SK-N-MC (cell line): ENCODE data around the gene IMMP2L.

Experiments used
- DNase-seq: peaks from one replicate; pipeline ENCODE4 v3.0.0-alpha.2; 2011; ENCODE audit warnings: low read depth, low spot score
- H3K27ac ChIP-seq: fragments of 200-600 bp; sonication (generic); 2 replicates; pipeline ENCODE4 v1.5.1; 2016; ENCODE audit warnings: mixed run types
- H3K36me3 ChIP-seq: fragments of 200-600 bp; sonication (generic); 2 replicates; pipeline ENCODE4 v1.6.1; 2017; ENCODE audit warnings: antibody characterized with exemption, low read length, mixed read lengths; ENCODE audit not compliant: insufficient read depth
- H3K4me3 ChIP-seq: fragments of 200-600 bp; sonication (generic); 2 replicates; pipeline ENCODE4 v1.5.1; 2016
- H3K9ac ChIP-seq: fragments of 200-600 bp; sonication (generic); 2 replicates; pipeline ENCODE4 v1.8.0; 2017; ENCODE audit warnings: mixed run types, mixed read lengths; ENCODE audit not compliant: insufficient read length
- H3K9me3 ChIP-seq: fragments of 200-600 bp; sonication (generic); 2 replicates; pipeline ENCODE4 v1.6.1; 2017; ENCODE audit warnings: low read depth, mild to moderate bottlenecking, antibody characterized with exemption, low read length, moderate library complexity, mixed read lengths
- EZH2 ChIP-seq: fragments of 200-600 bp; sonication (generic); IDR thresholded peaks from one replicate; pipeline ENCODE4 v1.6.1; 2017; ENCODE audit warnings: antibody characterized with exemption
- FOXP2 ChIP-seq: optimal IDR thresholded peaks from 2 replicates; pipeline ENCODE3; 2011; ENCODE audit warnings: mild to moderate bottlenecking, moderate library complexity; ENCODE audit not compliant: insufficient read depth; ENCODE audit errors: extremely low read length, control extremely low read depth
- POLR2AphosphoS5 ChIP-seq: IDR thresholded peaks from 2 replicates; pipeline ENCODE4 v1.6.1; 2012; ENCODE audit warnings: mild to moderate bottlenecking, low read depth, low read length, borderline replicate concordance

The IMMP2L gene

DNA sequence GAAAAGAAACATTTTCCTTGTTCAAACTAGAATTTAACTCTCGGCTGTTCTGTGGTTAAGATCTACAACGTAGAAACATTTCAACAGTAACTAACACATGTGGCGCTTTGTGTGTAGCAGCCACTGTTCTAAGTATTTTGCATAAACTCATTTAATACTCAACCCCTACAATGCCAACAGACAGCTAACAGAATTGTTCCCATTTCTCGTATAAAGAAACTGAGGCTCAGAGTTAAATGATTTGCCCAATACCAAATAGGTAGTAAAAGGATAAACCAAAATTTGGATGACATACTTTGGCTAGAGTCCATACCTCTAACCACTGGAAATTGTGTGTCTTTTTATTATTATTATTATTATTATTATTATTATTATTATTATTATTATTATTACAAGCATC lies 543.8 kb downstream of the IMMP2L start:
- no peaks in the 10 kb centered on the region for H3K36me3 ChIP-seq
- no peaks in the 10 kb centered on the region for H3K9me3 ChIP-seq
- H3K4me3 ChIP-seq = no peak overlapping the region
- DNase-seq = no peak
- H3K27ac ChIP-seq = no peak overlapping the region
- H3K9ac ChIP-seq = no peak overlapping the region
- TF ChIP-seq EZH2 (no peak), POLR2AphosphoS5 (no peak), FOXP2 (no peak)

DNA sequence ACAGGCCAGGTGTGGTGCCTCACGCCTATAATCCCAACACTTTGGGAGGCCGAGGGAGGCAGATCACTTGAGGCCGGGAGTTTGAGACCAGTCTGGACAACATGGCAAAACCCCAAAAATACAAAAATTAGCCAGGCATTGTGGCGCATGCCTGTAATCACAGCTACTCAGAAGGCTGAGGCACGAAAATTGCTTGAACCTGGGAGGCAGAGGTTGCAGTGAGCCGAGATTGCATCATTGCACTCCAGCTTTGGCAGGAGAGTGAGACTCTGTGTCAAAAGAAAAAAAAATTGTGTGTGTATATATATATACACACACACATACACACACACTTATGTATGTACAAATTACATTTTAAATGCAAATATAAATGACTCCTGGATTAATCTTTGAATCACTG lies 548.2 kb downstream of the IMMP2L start:
- Histone ChIP-seq H3K9me3 (no peaks in the 10 kb centered on the region), H3K27ac (no peak overlapping the region), H3K4me3 (no peak overlapping the region), H3K36me3 (no peaks in the 10 kb centered on the region), H3K9ac (no peak overlapping the region)
- DNase-seq = no peak
- TF ChIP-seq EZH2 = no peak
- TF ChIP-seq FOXP2 = no peak
- no peak for TF ChIP-seq POLR2AphosphoS5

DNA sequence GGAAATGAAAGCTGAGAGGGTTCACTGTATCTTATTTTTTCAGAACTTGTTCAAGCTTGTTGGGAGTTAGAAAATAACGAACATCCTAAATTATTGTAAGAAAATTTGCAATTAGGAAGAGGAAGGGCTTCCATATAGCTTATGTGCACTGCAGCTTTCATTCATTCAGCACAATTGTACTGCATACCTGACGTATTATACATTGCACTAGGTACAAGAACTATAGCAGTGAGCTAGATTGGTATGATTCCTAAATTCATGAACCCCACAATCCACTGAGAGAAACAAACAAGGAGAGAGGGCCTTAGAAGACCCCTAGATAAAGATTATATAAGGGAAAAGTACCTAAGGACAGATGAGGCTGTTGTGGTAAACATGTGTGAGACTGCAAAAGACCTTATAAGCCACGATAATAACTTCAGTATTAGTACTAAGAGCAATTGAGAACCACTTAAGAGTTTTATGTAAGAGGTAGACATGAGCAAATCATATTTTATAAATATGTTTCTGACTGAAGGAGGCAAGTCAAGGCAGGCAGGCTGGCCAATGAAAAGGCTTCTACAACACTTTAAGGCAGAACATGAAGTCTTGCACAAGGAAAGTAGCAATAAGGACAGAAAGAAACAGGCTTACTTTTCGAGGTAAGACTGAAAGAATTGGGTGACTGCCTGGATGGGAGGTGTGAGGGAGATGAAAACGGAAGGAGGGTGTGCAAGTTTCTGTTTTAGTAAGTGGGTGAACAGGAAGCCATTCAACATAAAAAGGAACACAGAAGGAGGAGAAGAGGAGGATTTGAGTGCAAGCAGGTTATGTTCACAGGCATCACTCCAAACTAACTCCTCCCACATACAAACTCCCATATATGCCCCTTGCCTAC lies 549.3 kb downstream of the IMMP2L start:
- H3K4me3 ChIP-seq = no peak overlapping the region
- no peak for DNase-seq
- TF ChIP-seq EZH2 = no peak
- no peak for TF ChIP-seq POLR2AphosphoS5
- TF ChIP-seq FOXP2 = no peak
- H3K27ac ChIP-seq = no peak overlapping the region
- no peaks in the 10 kb centered on the region for H3K36me3 ChIP-seq
- H3K9ac ChIP-seq = no peak overlapping the region
- H3K9me3 ChIP-seq = no peaks in the 10 kb centered on the region

DNA sequence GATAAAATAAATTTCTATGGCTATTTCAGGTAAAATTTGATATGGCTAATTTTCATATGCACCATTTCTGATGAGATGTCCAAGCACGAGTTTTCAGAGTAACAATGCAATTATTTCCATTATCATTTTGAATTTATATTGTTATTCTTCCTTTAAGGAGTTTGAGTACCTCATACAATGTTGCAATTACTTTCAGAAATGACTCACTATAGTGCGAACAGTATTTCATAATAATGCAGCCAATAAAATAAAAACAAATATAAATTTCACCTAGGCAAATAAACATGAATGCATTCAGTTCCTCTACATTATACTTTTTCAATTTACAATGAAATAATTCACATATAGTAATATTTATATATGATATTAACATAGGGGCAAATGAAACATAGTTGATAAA lies 550.1 kb downstream of the IMMP2L start:
- DNase-seq = no peak

DNA sequence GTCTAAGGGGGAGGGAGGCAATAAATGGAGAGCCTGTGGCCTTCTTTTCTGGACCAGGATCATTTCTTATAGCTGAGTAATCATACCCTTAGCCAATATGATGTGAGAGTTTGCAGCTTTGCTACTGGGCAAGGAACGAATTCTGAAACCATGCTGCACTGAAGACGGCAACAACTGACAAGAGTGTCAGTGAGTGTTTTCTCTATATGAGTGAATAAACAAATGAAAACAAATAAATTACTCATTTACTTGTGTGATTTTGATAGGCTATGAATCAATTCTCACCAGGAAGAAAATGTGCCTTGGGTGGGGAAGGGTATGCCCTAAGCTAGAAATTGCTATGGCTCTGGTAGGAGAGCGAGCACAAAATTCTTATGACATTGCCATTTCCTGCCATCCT lies 550.8 kb downstream of the IMMP2L start:
- Histone ChIP-seq H3K36me3 (no peaks in the 10 kb centered on the region), H3K9ac (no peak overlapping the region), H3K9me3 (no peaks in the 10 kb centered on the region), H3K4me3 (no peak overlapping the region), H3K27ac (no peak overlapping the region)
- DNase-seq = no peak
- TF ChIP-seq POLR2AphosphoS5 (no peak), FOXP2 (no peak), EZH2 (no peak)

More for the DNA sequence above, 550.1 kb downstream of the IMMP2L start:
- H3K36me3 ChIP-seq = no peaks in the 10 kb centered on the region
- TF ChIP-seq EZH2 = no peak
- no peak for TF ChIP-seq FOXP2
- TF ChIP-seq POLR2AphosphoS5 = no peak
- no peaks in the 10 kb centered on the region for H3K9me3 ChIP-seq
- no peak overlapping the region for H3K27ac ChIP-seq
- H3K9ac ChIP-seq = no peak overlapping the region
- H3K4me3 ChIP-seq = no peak overlapping the region

DNA sequence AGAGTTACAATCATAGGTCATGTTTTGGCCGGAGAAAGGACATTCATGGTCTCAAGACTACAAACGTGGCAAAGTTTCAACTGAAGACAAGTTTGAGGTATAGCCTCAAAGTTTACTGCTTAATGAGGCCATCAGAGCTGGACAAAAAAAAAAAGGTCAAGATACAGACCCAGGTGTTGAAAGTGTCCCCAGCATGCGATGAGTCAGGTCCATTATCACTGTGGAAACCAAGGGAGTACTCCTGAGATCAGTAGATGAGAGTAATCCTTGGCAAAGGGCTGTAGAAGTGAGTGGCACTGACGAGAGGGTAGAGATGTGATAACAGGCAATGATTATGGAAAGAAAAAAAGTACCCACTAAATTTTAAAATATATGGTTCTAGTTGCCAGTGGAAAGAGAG lies 551.5 kb downstream of the IMMP2L start:
- DNase-seq = no peak
- H3K27ac ChIP-seq = no peak overlapping the region
- H3K36me3 ChIP-seq = no peaks in the 10 kb centered on the region
- H3K9ac ChIP-seq = no peak overlapping the region
- no peak overlapping the region for H3K4me3 ChIP-seq
- TF ChIP-seq FOXP2 (no peak), EZH2 (no peak), POLR2AphosphoS5 (no peak)
- H3K9me3 ChIP-seq = no peaks in the 10 kb centered on the region

DNA sequence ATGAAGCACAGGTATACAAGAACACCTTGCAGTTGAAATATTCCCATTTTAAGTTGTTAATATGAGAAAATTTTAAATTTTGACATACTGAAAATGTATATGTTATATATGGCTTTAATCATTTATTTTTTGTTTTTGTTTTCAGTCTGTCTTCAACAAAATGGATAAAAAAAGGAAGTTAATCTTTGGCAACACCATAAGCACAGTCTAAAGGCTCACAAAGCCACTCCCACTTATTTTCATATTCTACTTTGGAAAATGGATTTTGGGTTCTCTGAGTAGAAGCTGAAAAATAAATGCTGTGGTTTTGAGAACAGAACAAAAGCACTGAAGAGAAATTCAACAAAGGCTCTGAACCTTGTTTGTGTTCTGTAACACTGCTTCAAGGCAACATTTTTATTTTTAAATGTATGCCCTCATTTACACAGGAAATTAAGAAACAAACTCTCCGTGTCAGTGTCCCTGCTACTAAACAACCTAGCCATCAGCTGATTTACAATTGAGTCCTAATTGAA lies 552.7 kb downstream of the IMMP2L start:
- Histone ChIP-seq H3K36me3 (no peaks in the 10 kb centered on the region), H3K27ac (no peak overlapping the region), H3K9me3 (no peaks in the 10 kb centered on the region), H3K9ac (no peak overlapping the region), H3K4me3 (no peak overlapping the region)
- TF ChIP-seq EZH2 (no peak), POLR2AphosphoS5 (no peak), FOXP2 (no peak)
- no peak for DNase-seq

DNA sequence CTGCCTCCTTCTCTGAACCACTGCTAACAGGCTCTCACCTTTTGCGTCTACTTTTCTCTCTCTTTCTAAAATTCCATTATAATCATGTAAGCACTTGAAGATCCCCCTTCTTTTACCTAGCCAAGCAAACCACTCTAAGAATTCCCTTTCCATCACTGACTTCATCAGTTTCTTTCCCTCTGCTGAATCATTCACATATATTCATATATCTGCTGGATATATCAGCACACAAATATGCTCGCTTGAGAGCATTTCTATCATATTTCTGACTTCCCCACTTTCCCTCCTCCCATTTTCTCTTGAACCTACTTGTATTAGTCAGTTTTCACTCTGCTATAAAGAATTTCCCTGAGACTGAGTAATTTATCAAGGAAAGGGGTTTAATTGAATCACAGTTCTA lies 555.6 kb downstream of the IMMP2L start:
- Histone ChIP-seq H3K27ac (no peak overlapping the region), H3K9ac (no peak overlapping the region), H3K36me3 (no peaks in the 10 kb centered on the region), H3K4me3 (no peak overlapping the region), H3K9me3 (no peaks in the 10 kb centered on the region)
- no peak for TF ChIP-seq POLR2AphosphoS5
- TF ChIP-seq FOXP2 = no peak
- no peak for TF ChIP-seq EZH2
- DNase-seq = no peak

DNA sequence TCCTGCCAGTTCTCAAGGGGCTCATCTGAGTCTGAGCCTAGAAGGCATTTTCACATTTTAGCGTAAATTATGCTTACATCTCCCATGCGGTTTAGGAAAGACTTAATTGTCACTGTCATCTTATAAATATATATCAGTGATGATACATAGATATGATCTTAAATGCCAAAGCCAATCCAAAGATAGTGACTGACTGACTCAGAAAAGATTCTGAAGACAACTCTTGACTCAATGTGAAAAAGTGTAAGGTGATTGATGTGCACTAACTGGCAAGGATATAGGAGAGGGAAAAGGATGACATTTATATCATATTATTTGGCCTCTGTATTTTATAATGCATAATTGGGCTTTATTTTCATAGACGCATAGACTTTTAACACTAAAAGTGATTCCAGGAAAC lies 556.3 kb downstream of the IMMP2L start:
- no peak overlapping the region for H3K9ac ChIP-seq
- no peak overlapping the region for H3K27ac ChIP-seq
- TF ChIP-seq POLR2AphosphoS5 (no peak), EZH2 (no peak), FOXP2 (no peak)
- no peak overlapping the region for H3K4me3 ChIP-seq
- DNase-seq = no peak
- H3K9me3 ChIP-seq = no peaks in the 10 kb centered on the region
- no peaks in the 10 kb centered on the region for H3K36me3 ChIP-seq
